Nephron progenitor cell (in vitro differentiated cells): ENCODE results near the gene LASP1NB.
A peak's percentile ranks its signal among the peaks of the same experiment; 100 is the strongest.

Source experiments
- DNase-seq: peaks from one replicate; pipeline ENCODE4 v3.0.0; 2021
- H3K27ac Mint-ChIP-seq: 2 replicates; pipeline ENCODE4 v1.8.0; 2021; ENCODE audit warnings: mild to moderate bottlenecking, moderate library complexity, mixed read lengths
- H3K27me3 Mint-ChIP-seq: 2 replicates; pipeline ENCODE4 v1.8.0; 2021; ENCODE audit warnings: mild to moderate bottlenecking, low read depth, mixed read lengths; ENCODE audit not compliant: poor library complexity
- H3K36me3 Mint-ChIP-seq: 2 replicates; pipeline ENCODE4 v1.8.0; 2021; ENCODE audit warnings: low read depth, mixed read lengths
- H3K4me1 Mint-ChIP-seq: 2 replicates; pipeline ENCODE4 v1.8.0; 2021; ENCODE audit warnings: mixed read lengths
- H3K4me3 Mint-ChIP-seq: 2 replicates; pipeline ENCODE4 v1.8.0; 2021; ENCODE audit warnings: mild to moderate bottlenecking, moderate library complexity, mixed read lengths
- H3K9me3 Mint-ChIP-seq: 2 replicates; pipeline ENCODE4 v1.8.0; 2021; ENCODE audit warnings: mild to moderate bottlenecking, moderate library complexity, mixed read lengths
- TF ChIP-seq, protein P1 (sequence below): fragments of 200-600 bp; sonication (generic); IDR thresholded peaks from 2 replicates; pipeline ENCODE4 v1.5.0; 2021; ENCODE audit warnings: antibody characterized with exemption

The LASP1NB gene

DNA sequence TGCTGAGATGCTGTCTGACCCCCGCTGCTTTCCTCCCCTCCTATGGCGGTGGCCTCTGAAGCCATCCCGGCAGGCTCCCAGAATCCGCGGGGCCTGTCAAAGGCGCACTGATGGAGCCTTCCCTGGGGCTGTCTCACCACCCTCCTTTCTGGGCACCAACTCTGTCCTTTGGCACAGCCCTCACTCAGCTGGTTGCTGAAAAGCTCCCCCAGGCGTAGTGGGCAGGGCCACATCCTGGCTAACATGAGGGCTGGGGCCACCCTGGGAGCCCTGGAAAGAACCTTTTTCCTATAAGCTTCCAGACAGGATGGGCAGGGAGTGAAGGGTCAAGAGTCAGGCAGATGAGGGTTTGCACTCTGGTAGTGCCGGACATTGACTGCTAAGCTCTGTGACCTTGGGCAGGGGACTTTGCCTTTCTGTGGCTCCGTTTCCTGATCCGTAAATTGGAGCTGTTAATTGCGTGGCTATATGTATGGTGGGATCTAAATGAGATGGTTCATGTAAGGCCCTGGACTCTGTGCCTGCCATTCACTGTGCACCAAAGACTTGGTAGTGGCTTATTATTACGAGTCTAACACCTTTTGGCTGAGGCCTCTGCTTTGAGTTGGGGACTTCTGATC is 27.6 kb upstream of the LASP1NB start:
- peaks cover 23% of the 10 kb centered on the region for H3K36me3 Mint-ChIP-seq
- TF ChIP-seq, protein P1, sequence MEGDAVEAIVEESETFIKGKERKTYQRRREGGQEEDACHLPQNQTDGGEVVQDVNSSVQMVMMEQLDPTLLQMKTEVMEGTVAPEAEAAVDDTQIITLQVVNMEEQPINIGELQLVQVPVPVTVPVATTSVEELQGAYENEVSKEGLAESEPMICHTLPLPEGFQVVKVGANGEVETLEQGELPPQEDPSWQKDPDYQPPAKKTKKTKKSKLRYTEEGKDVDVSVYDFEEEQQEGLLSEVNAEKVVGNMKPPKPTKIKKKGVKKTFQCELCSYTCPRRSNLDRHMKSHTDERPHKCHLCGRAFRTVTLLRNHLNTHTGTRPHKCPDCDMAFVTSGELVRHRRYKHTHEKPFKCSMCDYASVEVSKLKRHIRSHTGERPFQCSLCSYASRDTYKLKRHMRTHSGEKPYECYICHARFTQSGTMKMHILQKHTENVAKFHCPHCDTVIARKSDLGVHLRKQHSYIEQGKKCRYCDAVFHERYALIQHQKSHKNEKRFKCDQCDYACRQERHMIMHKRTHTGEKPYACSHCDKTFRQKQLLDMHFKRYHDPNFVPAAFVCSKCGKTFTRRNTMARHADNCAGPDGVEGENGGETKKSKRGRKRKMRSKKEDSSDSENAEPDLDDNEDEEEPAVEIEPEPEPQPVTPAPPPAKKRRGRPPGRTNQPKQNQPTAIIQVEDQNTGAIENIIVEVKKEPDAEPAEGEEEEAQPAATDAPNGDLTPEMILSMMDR: no peak
- DNase-seq: no peak
- peaks cover 44% of the 10 kb centered on the region for H3K4me1 Mint-ChIP-seq
- no peak overlapping the region for H3K4me3 Mint-ChIP-seq
- no peaks in the 10 kb centered on the region for H3K9me3 Mint-ChIP-seq
- peak overlapping the region; percentile 77 for H3K27ac Mint-ChIP-seq
- H3K27me3 Mint-ChIP-seq: peaks cover 4% of the 10 kb centered on the region

DNA sequence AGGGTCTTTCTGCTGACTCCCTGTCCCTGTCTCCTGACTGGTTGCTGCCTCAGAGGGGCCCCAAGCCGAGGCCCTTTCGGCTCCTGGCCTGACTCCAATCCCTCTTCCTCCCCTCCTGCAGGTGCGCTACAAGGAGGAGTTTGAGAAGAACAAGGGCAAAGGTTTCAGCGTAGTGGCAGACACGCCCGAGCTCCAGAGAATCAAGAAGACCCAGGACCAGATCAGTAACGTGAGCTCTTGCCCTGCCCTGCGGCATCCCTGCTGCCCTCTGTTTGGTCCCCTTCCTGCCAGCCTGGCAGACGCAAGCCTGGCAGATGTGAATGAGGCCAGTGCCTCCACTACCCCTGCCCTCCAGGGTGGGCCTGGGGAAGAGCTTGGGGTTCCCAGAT is 27.1 kb upstream of the LASP1NB start:
- H3K27me3 Mint-ChIP-seq: peaks cover 4% of the 10 kb centered on the region
- H3K9me3 Mint-ChIP-seq: no peaks in the 10 kb centered on the region
- DNase-seq: no peak
- peak overlapping the region; percentile 77 for H3K27ac Mint-ChIP-seq
- H3K36me3 Mint-ChIP-seq: peaks cover 29% of the 10 kb centered on the region
- H3K4me3 Mint-ChIP-seq: no peak overlapping the region
- H3K4me1 Mint-ChIP-seq: peaks cover 44% of the 10 kb centered on the region
- TF ChIP-seq, protein P1: no peak

DNA sequence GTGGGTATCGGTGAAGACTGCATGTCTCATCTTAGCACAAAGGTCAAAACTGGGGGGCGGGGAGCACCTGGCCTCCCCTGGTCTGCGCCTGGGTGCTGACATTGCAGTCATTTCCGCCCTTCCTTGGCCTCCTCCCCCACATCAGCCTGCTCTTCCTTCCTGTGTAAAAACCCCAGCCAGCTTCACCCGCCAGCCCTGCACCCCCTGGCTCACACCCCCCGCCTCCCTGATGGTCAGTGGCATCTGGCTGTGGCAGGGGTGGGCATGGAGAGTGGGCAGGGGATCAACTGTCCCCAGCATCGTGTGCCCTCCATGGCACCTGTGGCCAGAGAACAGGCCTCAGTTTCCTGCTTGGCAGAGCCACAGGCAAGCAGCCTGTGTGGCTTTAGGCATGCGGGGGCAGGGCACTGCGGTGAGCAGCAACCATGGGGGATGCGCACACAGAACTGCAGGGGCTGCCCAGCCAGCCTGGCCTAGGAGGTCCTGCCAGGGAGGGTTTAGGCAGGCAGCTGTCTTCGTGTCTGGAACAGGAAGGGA is 26.5 kb upstream of the LASP1NB start:
- DNase-seq: no peak
- H3K27ac Mint-ChIP-seq: peak overlapping the region; percentile 77
- H3K4me3 Mint-ChIP-seq: no peak overlapping the region
- H3K4me1 Mint-ChIP-seq: peaks cover 44% of the 10 kb centered on the region
- TF ChIP-seq, protein P1: no peak
- peaks cover 4% of the 10 kb centered on the region for H3K27me3 Mint-ChIP-seq
- H3K36me3 Mint-ChIP-seq: peaks cover 34% of the 10 kb centered on the region
- H3K9me3 Mint-ChIP-seq: no peaks in the 10 kb centered on the region

DNA sequence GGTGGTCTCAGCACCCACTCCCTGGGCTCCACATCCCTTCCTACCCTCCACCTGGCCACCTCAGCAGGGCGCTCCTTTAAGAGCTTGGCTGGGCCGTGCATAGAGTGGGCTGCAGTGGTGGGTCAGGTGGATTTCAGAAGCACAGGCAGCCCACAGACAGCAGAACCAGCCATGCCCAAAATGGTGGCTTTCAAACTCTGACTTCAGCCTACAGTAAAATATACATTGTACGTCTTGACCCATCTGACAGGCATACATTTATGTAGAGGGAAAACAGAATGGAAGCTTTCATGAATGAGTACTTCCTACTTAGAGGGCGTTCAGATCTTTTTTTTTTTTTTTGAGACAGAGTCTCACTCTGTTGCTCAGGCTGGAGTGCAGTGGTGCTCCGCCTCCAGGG is 26.0 kb upstream of the LASP1NB start:
- peak overlapping the region; percentile 42 for H3K27ac Mint-ChIP-seq
- no peak overlapping the region for H3K4me3 Mint-ChIP-seq
- H3K4me1 Mint-ChIP-seq: peaks cover 44% of the 10 kb centered on the region

DNA sequence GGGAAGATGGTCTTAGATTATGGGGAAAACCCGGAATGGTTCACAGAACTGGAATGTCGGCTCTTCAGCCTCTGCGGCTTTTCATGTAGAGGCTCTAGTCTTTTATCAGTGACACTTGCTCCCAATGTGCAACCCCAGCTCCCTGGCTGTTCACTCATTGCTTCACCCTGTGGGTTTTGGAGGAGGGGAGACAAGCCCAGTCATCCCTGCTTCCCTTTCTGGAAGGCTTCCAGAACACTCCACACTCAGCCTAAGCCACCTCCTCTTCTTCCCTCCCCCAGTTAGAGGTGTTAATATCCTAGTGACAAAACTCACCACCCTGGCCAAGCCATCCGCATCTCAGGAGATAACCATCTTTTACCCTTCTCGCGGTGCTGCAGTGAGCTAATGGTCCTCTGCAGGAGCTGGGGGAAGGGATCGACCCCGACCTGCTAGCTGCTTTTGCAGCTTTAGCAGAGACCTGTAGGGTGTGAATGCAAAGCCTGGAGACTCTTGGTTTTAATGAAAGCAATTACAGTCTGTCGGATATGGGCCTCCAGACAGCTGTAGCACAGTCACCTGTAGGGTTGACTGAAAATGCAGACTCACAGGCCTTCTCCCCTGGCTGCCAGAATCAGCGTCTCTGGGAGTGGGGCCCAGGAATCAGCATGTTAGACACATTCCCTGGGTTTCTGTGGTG is 24.3 kb upstream of the LASP1NB start:
- TF ChIP-seq, protein P1: no peak
- peak overlapping the region; percentile 84 for H3K27ac Mint-ChIP-seq
- no peak overlapping the region for H3K4me3 Mint-ChIP-seq
- peaks cover 39% of the 10 kb centered on the region for H3K36me3 Mint-ChIP-seq
- DNase-seq: no peak
- H3K4me1 Mint-ChIP-seq: peaks cover 38% of the 10 kb centered on the region
- H3K9me3 Mint-ChIP-seq: no peaks in the 10 kb centered on the region
- peaks cover 4% of the 10 kb centered on the region for H3K27me3 Mint-ChIP-seq

More for the DNA sequence above, 26.0 kb upstream of the LASP1NB start:
- Mint-ChIP-seq H3K36me3 (peaks cover 36% of the 10 kb centered on the region), H3K9me3 (no peaks in the 10 kb centered on the region), H3K27me3 (peaks cover 4% of the 10 kb centered on the region)
- TF ChIP-seq, protein P1: no peak
- DNase-seq: no peak
